ELF-1 (cell line): ENCODE measurements around the gene DHRS3.

Experiments used
- DNase-seq: peaks from one replicate; pipeline ENCODE4 v3.0.0-alpha.2; 2016; ENCODE audit warnings: low read depth, low spot score

The DHRS3 gene

DNA sequence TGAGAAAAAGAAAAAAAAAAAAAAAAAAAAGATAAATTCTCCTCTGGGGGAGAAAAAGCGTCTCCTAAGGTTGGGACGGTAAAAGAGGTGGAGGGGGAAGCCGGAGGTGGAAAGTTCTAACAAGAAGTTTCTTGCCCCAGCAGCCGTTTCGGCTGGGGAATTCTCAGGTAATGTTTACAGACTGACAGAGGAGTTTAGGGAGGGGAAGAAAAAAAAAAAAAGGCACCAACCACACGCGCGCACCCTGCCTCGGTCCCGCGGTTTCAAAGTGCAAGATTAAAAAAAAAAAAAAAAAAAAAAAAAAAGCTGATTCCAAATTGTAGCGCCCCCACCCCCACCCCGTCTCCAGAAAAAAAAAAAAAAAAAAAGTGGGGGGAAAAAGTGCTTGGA lies 504 bp downstream of the DHRS3 start:
- no peak for DNase-seq

DNA sequence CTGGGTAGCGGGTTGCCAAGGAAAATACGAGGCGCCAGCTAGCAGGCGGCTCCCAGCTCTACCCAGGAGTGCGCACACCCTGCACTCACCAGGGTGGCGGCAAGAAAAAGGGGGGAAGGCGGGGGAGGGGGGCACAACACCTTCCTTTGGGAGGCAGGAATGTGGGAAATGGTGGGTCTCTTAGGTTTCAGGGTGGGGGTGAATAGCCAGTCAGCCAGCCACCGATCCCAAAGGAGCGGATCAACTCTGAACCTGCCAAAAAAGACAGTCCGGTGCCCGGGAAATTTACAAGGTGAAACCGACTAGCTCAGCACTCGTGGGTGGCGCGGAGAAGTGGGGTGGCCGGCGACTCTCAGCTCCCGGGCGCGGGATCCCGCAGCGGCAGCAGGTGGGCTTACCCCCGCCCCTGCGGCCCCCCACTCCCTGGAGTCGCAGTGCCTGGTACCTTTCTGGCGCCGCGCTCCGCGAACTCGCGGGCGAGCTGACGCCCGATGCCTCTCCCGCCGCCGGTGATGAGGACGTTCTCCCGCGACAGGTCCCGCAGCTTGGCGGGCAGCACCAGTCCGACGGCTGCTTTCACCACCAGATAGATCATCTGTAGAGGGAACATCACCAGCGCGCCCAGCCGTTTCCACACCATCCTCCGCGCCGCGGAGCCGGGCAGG lies 1.2 kb downstream of the DHRS3 start:
- DNase-seq: no peak

DNA sequence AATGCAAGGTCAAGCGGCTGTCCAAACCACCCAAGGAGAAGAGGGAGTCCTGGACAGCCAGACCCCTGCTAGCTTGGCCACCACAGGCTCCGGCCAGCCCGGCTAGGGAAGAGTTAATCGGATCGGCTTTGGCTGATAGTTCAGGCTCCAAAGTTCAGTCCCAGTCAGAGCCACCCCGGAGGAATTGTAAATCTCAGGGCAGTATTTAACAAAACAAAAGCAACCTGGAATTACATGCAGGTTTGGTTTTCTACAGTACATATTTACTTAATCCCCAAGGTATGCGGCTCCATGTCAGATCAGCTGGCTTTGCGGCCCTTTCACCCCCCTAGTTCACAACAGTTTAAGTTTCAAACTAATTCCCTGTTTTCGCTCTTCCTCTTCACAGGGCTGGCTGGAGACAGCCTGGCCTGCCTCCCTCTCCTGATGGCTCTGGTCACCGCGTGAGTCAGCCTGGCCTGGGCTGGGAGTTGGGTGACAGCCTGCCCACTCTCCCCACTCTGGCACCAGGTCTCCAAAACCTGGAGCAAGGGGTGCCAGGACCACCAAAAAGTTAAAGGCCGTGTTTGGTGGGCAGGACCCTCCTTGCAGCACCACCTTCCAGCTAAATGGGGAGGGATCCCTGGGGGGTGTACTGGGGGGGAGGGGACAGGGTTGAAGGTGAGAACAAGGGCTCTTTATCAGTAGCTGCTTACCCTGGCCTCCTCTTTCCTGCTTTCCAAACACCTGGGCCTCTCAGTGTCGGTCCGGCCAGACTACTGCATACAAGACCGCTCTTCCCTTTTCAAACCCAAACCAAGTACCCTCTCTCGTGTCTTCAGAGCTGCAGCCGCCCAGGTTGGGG lies 1.9 kb downstream of the DHRS3 start:
- peak; percentile 85 for DNase-seq

DNA sequence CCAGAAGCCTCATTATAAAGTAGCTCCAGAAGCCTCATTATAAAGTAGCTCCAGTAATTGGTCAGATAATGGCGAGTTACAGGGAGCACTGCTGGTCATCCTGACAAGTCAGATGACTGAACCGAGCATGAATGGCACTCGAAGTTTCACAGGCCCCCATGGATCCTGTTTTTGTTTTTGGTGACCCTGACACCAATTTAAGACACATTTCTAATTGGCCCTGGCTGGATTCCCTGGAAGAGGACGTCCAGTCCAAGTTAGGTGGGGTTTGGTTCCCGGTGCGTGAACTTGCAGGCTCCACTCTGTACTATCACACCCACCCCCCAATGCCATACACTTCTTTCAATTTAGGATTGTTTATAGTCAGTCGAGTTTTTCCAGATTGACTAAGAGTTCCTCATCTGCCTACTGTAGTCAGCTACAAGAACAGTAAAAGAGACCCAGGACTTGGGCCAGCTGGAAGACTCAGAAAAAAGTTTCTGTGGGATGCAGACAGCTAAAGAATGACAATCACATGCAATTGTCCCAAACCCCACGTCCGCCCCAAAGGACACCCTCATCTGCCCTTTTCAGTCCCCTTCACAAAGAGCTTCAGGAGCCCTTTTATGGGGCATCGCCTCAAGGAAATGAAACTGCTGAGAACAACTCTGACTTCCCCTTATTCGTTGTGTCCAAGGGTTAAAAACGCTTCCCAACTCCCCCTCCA lies 2.7 kb downstream of the DHRS3 start:
- DNase-seq: no peak

DNA sequence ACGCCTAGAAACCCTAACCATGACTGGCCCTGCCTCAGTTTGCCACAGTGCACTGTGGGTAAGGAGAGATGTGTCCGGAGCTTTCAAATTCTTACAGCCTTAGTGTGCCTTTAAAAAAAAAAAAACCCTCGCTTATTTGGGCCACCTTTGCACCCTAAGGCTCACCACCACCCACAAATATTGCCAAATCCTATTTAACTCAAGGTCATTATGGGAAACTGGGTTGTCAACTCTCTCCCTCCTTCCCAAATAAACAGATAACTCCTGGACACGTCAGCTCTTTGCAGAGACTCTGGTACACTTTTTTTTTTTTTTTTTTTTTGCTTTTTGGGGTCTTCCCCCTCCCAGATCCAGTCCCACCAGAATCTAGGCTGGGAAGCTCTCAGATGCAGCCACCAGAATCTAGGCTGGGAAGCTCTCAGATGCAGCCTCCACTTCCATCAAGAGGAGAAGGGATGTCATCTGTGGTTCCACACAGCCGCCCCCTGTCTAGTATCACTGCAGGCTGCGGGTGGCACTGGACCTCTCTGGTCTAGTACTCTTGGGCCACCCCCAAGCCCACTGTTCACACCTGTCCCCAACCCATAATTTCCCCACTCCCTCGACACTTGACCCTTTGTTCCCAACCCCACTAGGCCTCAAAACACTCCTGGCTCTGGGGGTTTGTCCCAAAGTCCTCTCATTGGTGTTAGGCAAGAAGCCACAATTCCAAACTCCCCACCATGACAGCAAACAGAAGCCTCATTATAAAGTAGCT lies 3.4 kb downstream of the DHRS3 start:
- no peak for DNase-seq

DNA sequence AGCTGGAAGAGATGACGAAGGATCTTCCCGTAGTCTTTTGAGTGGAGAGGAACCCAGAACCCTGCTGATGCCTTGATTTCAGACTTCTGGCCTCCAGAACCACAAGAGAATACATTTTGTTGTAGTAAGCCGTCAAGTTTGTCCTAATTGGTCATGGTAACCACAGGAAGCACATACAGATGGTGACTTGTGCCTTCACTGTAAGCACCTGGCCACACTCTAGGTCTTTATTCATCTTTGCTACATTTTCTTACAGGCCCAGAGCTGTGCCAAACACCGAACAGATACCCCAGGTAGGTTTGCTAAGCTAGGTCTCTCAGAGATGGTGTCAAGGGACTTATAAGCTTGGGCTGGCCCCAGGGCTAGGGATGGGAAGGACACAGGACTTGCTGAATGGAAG lies 4.8 kb downstream of the DHRS3 start:
- no peak for DNase-seq

DNA sequence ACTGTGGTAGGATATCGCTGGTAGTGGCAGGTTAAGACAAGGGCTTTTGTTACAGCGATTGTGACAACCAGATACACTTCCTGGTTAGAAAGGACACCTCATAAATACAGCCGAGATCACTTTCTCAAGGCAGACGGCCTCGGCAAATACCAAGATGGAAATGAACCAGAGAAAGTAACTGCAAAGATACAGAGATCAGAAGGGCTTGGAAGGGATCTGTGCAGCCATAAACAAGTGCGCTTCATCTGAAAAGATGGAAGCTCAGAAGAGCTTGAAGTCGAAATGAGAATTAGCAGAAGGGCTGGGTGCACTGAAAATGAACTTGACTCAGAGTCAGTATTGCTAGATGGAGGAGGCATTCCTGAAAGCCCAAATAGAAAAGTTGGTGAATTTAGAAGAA lies 7.1 kb downstream of the DHRS3 start:
- no peak for DNase-seq

DNA sequence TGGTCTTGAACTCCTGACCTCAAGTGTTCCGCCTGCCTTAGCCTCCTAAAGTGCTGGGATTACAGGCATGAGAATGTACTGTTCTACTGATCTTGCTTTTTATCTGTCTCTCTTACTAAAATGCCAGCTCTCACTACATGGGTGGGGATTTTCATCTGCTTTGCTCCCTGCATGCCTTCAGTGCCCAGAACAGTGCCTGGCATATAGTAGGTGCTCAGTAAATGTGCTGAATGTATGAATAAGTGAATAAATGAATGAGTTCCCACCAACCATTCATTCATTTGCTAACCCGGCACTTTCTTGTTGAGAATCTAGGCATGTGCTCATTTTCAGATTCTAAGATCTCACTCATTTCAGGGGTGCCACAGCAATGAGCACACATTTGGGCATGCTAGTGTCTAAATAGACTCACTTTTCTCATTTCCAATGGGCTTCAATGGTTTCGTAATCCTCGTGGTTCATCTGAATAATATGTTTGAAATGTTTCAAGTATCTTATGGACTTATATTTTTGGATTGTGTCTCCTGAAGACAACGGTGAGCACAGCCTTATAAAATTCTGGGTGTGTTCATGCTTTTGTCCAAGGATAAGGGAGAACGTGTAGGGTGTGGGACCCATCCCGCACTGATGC lies 7.6 kb downstream of the DHRS3 start:
- no peak for DNase-seq

DNA sequence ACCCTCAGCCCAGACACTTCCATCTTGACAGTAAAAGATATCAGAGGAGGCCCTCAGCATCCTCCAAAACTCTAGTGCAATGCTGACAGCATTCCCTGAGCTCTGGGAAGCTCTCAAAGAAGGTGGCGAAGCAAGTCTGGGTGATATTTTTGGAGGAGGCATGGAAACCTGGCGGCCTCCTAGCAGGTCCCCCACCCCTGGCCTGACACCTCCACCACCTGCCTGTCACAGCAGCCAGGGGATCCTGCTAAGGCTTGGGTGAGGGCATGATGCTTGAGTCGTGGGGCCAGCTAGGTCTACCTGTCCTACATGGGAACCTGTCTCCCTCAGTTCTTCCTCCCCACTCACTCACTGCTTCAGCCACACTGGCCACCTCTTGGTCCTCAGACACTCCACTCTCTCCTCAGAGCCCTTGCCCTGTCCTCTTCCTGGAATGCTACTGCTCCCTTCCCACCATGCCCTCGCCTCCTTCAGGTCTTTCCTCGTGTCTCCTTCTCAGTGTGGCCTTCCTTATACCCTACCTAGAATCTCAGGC lies 8.5 kb downstream of the DHRS3 start:
- DNase-seq: no peak

DNA sequence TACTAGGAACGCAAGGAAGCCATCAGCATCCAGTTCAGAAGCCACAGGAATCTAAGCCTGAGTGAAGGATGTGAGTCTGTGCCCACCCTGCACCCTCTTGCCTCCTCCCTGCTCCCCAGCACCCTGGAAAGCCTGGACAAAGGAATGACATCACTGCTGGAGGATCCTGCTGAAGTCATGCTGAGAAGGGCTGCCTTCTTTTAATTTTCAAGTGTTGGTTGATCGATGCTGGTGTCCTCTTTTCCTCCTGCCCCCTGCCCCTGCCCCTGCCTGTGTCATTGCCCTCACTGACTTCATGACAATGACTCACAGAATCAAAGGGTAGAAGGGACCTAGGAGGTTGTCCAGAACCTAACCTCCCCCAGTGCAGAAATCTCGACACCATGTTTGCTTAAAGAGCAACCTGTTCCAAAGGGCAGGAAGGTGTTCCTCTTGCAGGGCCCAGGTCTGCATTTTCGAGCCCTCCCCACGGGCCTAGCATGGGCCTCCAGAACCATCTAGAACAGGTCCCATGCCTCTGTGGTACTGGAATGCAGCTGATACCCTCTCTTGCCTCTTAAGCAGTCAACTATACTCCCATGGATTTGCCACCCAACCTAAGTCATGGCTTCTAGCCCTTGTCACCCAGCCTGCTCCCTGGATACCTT lies 9.6 kb downstream of the DHRS3 start:
- DNase-seq: no peak

DNA sequence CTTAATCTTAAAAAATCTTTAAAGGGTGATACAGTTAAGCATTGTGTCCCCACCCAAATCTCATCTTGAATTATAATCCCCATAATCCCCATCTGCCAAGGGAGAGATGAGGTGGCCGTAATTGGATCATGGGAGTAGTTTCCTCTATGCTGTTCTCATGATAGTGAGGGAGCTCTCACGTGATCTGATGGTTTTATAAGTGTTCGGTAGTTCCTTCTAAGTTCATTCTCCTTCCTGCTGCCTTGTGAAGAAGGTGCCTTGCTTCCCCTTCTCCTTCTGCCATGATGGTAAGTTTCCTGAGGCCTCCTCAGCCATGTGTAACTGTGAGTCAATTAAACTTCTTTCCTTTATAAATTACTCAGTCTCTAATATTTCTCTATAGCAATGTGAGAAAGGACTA lies 10.7 kb downstream of the DHRS3 start:
- DNase-seq: no peak

DNA sequence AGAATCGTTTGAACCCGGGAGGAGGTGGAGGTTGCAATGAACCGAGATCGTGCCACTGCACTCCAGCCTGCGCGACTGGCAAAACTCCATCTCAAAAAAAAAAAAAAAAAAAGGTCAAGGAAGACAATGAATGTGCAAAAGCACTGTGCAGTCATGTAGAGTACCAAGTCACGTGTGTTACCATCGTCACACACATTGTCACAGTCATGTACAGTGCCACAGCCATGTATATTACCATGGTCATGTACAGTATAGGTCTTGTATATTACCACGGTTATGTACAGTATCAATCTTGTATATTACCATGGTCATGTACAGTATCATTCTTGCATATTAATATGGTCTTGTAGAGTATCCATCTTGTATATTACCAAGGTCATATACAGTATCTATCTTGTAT lies 13.0 kb downstream of the DHRS3 start:
- DNase-seq: no peak

DNA sequence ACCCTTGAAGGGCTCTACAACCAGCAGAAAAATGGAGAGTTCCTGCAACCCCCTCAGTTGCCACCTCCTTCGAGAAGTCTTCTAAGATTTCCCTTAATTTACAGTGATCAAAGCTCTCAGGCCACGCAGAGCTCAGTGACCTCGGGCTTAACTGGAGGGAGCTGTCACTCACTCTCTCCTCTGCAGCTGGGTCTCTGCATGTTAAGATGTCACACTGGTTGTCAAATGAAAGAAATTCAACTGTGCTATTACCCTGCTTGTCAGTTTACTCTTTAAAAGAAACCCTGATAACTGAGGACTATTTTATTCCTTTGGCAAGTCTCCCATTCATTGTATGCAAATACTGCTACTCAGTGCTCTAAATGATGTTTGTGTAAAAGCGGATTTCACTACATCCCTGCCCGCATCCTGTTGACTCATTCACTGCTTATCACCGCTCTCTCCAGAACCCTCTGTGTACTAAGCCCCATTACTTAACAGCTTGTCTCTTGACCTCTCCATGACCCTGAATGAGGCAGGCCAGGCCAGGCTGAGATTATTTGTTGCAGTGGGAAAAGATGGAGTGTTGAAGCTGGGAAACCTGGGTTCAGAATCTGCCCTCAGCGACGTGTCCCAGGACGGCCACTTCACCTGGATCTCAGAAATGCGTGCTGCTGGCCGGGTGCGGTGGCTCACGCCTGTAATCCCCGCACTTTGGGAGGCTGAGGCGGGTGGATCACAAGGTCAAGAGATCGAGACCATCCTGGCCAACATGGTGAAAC lies 13.7 kb downstream of the DHRS3 start:
- peak; percentile 78 for DNase-seq

DNA sequence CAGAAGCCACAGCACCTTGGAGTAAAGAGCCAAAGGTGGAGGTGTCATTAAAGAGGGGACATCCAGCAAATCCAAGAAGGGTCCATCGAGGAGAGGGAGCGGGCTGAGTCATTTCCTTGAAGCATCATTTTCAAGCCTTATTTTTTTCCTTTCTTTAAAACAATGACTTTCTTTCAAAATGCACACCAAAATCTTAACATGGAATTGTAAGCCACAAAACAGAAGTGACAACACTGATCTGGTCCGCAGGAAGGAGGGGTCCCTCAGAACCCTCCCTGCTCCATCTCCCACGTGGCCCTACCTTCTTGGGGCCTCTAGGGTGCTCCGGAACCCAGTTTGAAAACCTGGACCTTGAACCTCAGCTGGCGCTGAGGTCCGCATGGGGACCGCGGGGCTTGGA lies 14.8 kb downstream of the DHRS3 start:
- no peak for DNase-seq

DNA sequence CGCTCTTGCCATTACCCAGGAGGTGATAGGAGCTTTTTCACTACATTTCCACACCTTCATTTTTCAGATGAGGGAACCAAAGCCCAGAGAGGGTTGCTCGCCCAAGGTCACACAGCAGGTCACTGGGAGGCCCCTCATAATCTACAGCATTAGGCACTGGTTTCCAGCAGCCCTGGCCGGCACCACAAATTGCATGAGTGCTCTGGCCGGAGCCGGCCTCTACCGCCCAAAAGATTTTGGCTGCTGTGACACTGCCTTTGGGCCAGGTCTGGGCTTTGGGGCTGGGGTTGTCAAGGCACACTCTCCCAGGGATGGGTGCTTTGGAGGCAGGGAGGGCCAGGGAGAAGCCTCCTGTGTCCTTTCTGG lies 15.4 kb downstream of the DHRS3 start:
- no peak for DNase-seq

DNA sequence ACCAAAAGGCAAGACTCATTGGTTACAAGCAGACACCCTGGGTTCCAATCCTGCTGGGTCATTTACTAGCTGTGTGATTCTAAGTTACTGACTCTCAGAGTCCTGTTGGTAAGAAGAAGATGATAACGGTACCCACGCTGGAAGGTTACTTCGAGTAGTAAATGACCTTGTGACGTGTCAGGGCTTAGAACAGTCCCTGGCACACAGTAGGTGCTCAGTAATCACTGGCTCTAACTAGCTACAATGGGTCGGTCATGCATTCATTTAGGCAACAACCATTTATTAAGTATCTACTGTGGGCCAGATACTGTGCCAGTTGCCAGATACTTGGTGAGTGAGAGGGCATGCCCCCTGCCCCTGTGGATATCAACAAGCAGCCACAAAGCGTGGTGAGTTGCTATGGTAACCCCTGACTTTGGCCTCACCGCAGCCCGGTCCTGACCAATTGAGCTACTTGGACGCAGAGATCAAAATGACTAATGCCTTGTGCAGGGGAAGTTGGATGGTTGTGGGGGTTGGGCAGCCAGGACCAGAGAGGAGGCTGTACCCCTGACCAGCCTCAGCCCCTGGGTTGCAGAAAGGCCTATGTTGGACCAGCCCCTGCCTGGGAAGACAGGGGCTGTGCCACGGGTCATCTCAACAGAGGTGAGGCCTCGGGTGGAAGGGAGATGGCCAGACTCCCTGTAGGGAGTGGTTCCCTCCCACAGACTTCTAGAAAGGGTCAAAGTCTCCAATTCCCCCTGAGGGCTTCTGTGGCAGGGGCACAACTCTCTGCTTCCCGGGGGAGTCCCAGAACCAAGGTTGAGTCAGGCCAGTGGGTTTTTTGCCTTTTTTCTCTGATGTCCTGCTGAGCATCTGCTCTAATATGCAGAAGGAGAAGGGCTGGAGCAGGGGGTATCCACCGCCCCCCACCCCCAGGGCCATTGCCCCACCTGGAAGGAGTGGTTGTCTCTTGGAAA lies 16.0 kb downstream of the DHRS3 start:
- peak; percentile 67 for DNase-seq

DNA sequence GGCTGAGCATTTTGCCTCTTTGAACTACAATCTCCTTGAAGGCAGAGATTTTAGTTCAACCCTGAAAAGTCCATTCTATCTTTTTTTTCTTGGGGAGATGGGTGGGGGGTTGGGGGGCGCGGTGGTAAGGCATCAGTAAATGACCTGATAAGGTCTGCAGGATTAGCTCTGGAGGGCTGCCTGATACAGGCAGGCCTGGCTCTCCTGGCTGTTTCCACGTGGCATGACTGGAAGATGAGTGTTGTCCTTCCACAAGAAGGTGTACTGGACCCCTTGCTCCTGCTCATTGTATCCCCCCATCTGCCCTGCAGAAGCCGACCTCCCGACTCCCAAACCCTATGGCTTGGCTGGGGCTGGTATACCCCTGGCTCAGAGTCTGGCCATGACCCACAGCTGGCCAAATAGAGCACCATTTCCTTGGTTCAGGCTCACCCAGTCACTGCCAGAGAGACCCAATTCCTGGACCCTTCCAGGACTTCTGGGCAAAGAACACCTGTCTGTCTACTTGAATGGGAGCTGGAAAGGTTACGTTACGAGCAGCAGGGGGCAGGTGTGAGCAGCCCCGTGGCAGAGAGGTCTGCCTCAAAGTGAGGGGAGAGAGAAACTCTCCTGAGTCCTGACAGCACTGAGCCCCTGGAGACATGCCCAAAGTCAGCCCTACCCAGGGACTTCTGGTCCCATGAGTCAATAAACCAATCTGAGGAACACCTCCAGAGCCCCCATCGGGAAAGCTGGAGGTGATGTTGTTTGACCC lies 17.0 kb downstream of the DHRS3 start:
- DNase-seq: peak; percentile 77

DNA sequence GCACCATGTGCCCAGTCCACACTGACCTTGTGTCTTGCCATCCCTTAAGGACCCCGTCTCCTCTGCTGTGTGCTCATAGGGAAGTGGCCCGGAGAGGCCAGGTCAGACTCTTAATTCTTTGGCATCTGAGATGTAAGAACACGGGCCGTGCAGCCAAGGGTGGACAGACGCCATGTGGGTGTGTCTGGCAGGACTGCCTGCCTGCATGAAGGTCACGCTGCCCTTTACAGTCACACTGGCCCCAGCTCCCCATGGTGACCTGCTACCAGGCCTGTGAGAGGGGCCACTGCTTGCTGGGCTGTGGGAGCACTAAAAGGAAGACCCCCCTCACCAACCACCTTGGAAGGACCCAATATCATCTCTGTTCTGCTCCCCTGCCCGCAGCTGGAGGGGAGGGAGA lies 17.7 kb downstream of the DHRS3 start:
- no peak for DNase-seq
